GM13976 (cell line): ENCODE results near the gene UTS2R.
A peak's percentile ranks its signal among the peaks of the same experiment; 100 is the strongest.

Source experiments
- DNase-seq: peaks from one replicate; pipeline ENCODE4 v3.0.0; 2012; ENCODE audit warnings: low spot score
- CTCF ChIP-seq: IDR thresholded peaks from 2 replicates; pipeline ENCODE4 v1.5.1; 2012; ENCODE audit warnings: borderline replicate concordance, mild to moderate bottlenecking; ENCODE audit not compliant: insufficient read depth; ENCODE audit errors: extremely low read depth, missing control alignments, control extremely low read depth
- in situ Hi-C: fragments of 300-500 bp; cut with MboI; formaldehyde crosslinking; loops from one replicate; pipeline ENCODE4 v1.12.0; 2022; ENCODE audit warnings: low sequenced_read_pairs, mixed read lengths, inconsistent platforms; ENCODE audit not compliant: unreplicated experiment

The UTS2R gene

GRCh38 chr17:82399601-82400101 lies 28.1 kb downstream of the UTS2R start:
- no peak for TF ChIP-seq CTCF
- no peak for DNase-seq
- in situ Hi-C loops: no loop called here

- no peak for DNase-seq
- TF ChIP-seq CTCF: no peak
- in situ Hi-C loops: no loop called here
Observed at GRCh38 chr17:82400206-82400605, 28.6 kb downstream of the UTS2R start.

GRCh38 chr17:82400830-82401229 lies 29.3 kb downstream of the UTS2R start:
- peak; percentile 90 for DNase-seq
- TF ChIP-seq CTCF: no peak
- in situ Hi-C loops: no loop called here

GRCh38 chr17:82402865-82403264 lies 31.3 kb downstream of the UTS2R start:
- DNase-seq: peak; percentile 69
- in situ Hi-C loops: no loop called here
- no peak for TF ChIP-seq CTCF

GRCh38 chr17:82403662-82404660 lies 32.4 kb downstream of the UTS2R start:
- TF ChIP-seq CTCF: no peak
- in situ Hi-C loops: no loop called here
- no peak for DNase-seq

- in situ Hi-C loops: loop anchor here (5.0 kb wide), 1 partner anchor 53 kb away; no protein-coding TSS in a partner anchor
- no peak for DNase-seq
- TF ChIP-seq CTCF: no peak
Observed at GRCh38 chr17:82405051-82405450, 33.5 kb downstream of the UTS2R start.
